ENCODE data around the gene UGDH.
"Not testable (repeated sequence)": the region's sequence is repeated elsewhere in the genome, so short reads cannot be mapped to it uniquely, and the experiment has no call there.

The UGDH gene

GRCh38 chr4:39504538-39504937, 22.7 kb downstream of the UGDH start:
- H2AK5ac ChIP-seq (ENCODE audit: low read length, severe bottlenecking) = no peak overlapping the region
- H3K14ac ChIP-seq (ENCODE audit: low read length in 2 of 2) = no peak overlapping the region
- H3K4me1 ChIP-seq (ENCODE audit: control insufficient read depth, insufficient read depth, low read depth, low read length) = peaks cover 4% of the 10 kb centered on the region
- no peak for DNase-seq
- 94% methylated on average over 2 of the region's 2 CpGs for WGBS
- H3K36me3 ChIP-seq (ENCODE audit: control insufficient read depth in 1 of 2, insufficient read depth in 2 of 2, low read depth in 1 of 2, low read length in 2 of 2) = peaks cover 38 to 86% of the 10 kb centered on the region in 2 experiments
- peaks cover 12% of the 10 kb centered on the region for H3K79me1 ChIP-seq (replicated peaks; ENCODE audit: low read length, poor library complexity, severe bottlenecking)
- H3K4me2 ChIP-seq (ENCODE audit: low read length, poor library complexity, severe bottlenecking) = no peak overlapping the region
- no peak overlapping the region for H2BK12ac ChIP-seq (ENCODE audit: low read length in 2 of 2)
- H3K9me3 ChIP-seq (ENCODE audit: control insufficient read depth, low read length) = no peaks in the 10 kb centered on the region
- H4K8ac ChIP-seq (ENCODE audit: low read length) = no peak overlapping the region
- H3K23ac ChIP-seq (ENCODE audit: low read length in 2 of 2) = no peak overlapping the region
- H3K4ac ChIP-seq (ENCODE audit: low read depth in 1 of 2, low read length in 2 of 2) = no peak overlapping the region
- no peak overlapping the region for H3K27ac ChIP-seq (ENCODE audit: low read length, poor library complexity, severe bottlenecking)
- no peak overlapping the region for H2AFZ ChIP-seq (ENCODE audit: low read depth, low read length)
- no peaks in the 10 kb centered on the region for H3K27me3 ChIP-seq (ENCODE audit: control insufficient read depth in 1 of 2, insufficient read depth in 1 of 2, low read length in 2 of 2)
- no peak overlapping the region for H3K4me3 ChIP-seq (ENCODE audit: insufficient read depth in 1 of 2, low read depth in 1 of 2, low read length in 2 of 2)
- H3K9ac ChIP-seq (ENCODE audit: low read length) = no peak overlapping the region
- H4K91ac ChIP-seq (ENCODE audit: low read length) = no peak overlapping the region
- H2BK120ac ChIP-seq (ENCODE audit: low read depth, low read length) = no peak overlapping the region
- no peak overlapping the region for H2BK15ac ChIP-seq (ENCODE audit: low read depth, poor library complexity, severe bottlenecking)
- H3K18ac ChIP-seq (ENCODE audit: low read depth in 1 of 2, low read length in 2 of 2) = no peak overlapping the region
- H2BK5ac ChIP-seq (ENCODE audit: low read depth, low read length, poor library complexity, severe bottlenecking) = no peak overlapping the region

- not testable (repeated sequence) for H2BK12ac ChIP-seq (ENCODE audit: low read length in 2 of 2); H3K18ac ChIP-seq (ENCODE audit: low read depth in 1 of 2, low read length in 2 of 2)
- WGBS = 96% methylated on average over 3 of the region's 4 CpGs
These were observed 24.6 kb downstream of the UGDH start for GRCh38 chr4:39502664-39503035.

GRCh38 chr4:39502019-39502663, 25.1 kb downstream of the UGDH start:
- H3K4ac ChIP-seq (ENCODE audit: low read depth in 1 of 2, low read length in 2 of 2) = no peak overlapping the region
- no peak overlapping the region for H2BK120ac ChIP-seq (ENCODE audit: low read depth, low read length)
- peak; percentile 22 for DNase-seq
- H4K8ac ChIP-seq (ENCODE audit: low read length) = no peak overlapping the region
- H3K79me1 ChIP-seq (replicated peaks; ENCODE audit: low read length, poor library complexity, severe bottlenecking) = peaks cover 5% of the 10 kb centered on the region
- H3K4me2 ChIP-seq (ENCODE audit: low read length, poor library complexity, severe bottlenecking) = no peak overlapping the region
- peaks cover 4% of the 10 kb centered on the region for H3K4me1 ChIP-seq (ENCODE audit: control insufficient read depth, insufficient read depth, low read depth, low read length)
- no peak overlapping the region for H2BK15ac ChIP-seq (ENCODE audit: low read depth, poor library complexity, severe bottlenecking)
- peak overlapping the region; percentile 90 for H3K9ac ChIP-seq (ENCODE audit: low read length)
- no peak overlapping the region for H2AFZ ChIP-seq (ENCODE audit: low read depth, low read length)
- H2BK12ac ChIP-seq (ENCODE audit: low read length in 2 of 2) = no peak overlapping the region
- no peak overlapping the region for H3K23ac ChIP-seq (ENCODE audit: low read length in 2 of 2)
- H3K4me3 ChIP-seq (ENCODE audit: insufficient read depth in 1 of 2, low read depth in 1 of 2, low read length in 2 of 2) = peak overlapping the region in 1 of 2 experiments; percentile 45
- H2AK5ac ChIP-seq (ENCODE audit: low read length, severe bottlenecking) = no peak overlapping the region
- peaks cover 23 to 83% of the 10 kb centered on the region in 2 experiments for H3K36me3 ChIP-seq (ENCODE audit: control insufficient read depth in 1 of 2, insufficient read depth in 2 of 2, low read depth in 1 of 2, low read length in 2 of 2)
- no peak overlapping the region for H3K18ac ChIP-seq (ENCODE audit: low read depth in 1 of 2, low read length in 2 of 2)
- peak overlapping the region; percentile 74 for H3K27ac ChIP-seq (ENCODE audit: low read length, poor library complexity, severe bottlenecking)
- H4K91ac ChIP-seq (ENCODE audit: low read length) = no peak overlapping the region
- no peak overlapping the region for H2BK5ac ChIP-seq (ENCODE audit: low read depth, low read length, poor library complexity, severe bottlenecking)
- no peaks in the 10 kb centered on the region for H3K9me3 ChIP-seq (ENCODE audit: control insufficient read depth, low read length)
- no peaks in the 10 kb centered on the region for H3K27me3 ChIP-seq (ENCODE audit: control insufficient read depth in 1 of 2, insufficient read depth in 1 of 2, low read length in 2 of 2)
- H3K14ac ChIP-seq (ENCODE audit: low read length in 2 of 2) = no peak overlapping the region

More at GRCh38 chr4:39502664-39503035, 24.6 kb downstream of the UGDH start:
- not testable (repeated sequence) for DNase-seq; H3K79me1 ChIP-seq (replicated peaks; ENCODE audit: low read length, poor library complexity, severe bottlenecking); H3K9me3 ChIP-seq (ENCODE audit: control insufficient read depth, low read length); H4K91ac ChIP-seq (ENCODE audit: low read length); H3K4me1 ChIP-seq (ENCODE audit: control insufficient read depth, insufficient read depth, low read depth, low read length); H2BK15ac ChIP-seq (ENCODE audit: low read depth, poor library complexity, severe bottlenecking); H2BK5ac ChIP-seq (ENCODE audit: low read depth, low read length, poor library complexity, severe bottlenecking); H3K14ac ChIP-seq (ENCODE audit: low read length in 2 of 2); H3K4me2 ChIP-seq (ENCODE audit: low read length, poor library complexity, severe bottlenecking); H2AFZ ChIP-seq (ENCODE audit: low read depth, low read length); H2BK120ac ChIP-seq (ENCODE audit: low read depth, low read length); H4K8ac ChIP-seq (ENCODE audit: low read length); H2AK5ac ChIP-seq (ENCODE audit: low read length, severe bottlenecking); H3K4ac ChIP-seq (ENCODE audit: low read depth in 1 of 2, low read length in 2 of 2); H3K27me3 ChIP-seq (ENCODE audit: control insufficient read depth in 1 of 2, insufficient read depth in 1 of 2, low read length in 2 of 2); H3K23ac ChIP-seq (ENCODE audit: low read length in 2 of 2)
- H3K4me3 ChIP-seq (ENCODE audit: insufficient read depth in 1 of 2, low read depth in 1 of 2, low read length in 2 of 2) = peak overlapping the region in 1 of 2 experiments; percentile 19
- peak overlapping the region; percentile 90 for H3K9ac ChIP-seq (ENCODE audit: low read length)
- H3K36me3 ChIP-seq (ENCODE audit: control insufficient read depth in 1 of 2, insufficient read depth in 2 of 2, low read depth in 1 of 2, low read length in 2 of 2) = peaks cover 28 to 86% of the 10 kb centered on the region in 2 experiments
- peak overlapping the region; percentile 74 for H3K27ac ChIP-seq (ENCODE audit: low read length, poor library complexity, severe bottlenecking)

GRCh38 chr4:39498727-39499020, 28.6 kb downstream of the UGDH start:
- no peak overlapping the region for H2AFZ ChIP-seq (ENCODE audit: low read depth, low read length)

More at GRCh38 chr4:39498727-39499020, 28.6 kb downstream of the UGDH start:
- H4K91ac ChIP-seq (ENCODE audit: low read length) = no peak overlapping the region
- H3K4me1 ChIP-seq (ENCODE audit: control insufficient read depth, insufficient read depth, low read depth, low read length) = peaks cover 1% of the 10 kb centered on the region
- no peak overlapping the region for H2BK15ac ChIP-seq (ENCODE audit: low read depth, poor library complexity, severe bottlenecking)
- DNase-seq = no peak
- H3K14ac ChIP-seq (ENCODE audit: low read length in 2 of 2) = no peak overlapping the region
- H2BK12ac ChIP-seq (ENCODE audit: low read length in 2 of 2) = no peak overlapping the region
- no peaks in the 10 kb centered on the region for H3K9me3 ChIP-seq (ENCODE audit: control insufficient read depth, low read length)
- peaks cover 1% of the 10 kb centered on the region for H3K79me1 ChIP-seq (replicated peaks; ENCODE audit: low read length, poor library complexity, severe bottlenecking)
- no peak overlapping the region for H2AK5ac ChIP-seq (ENCODE audit: low read length, severe bottlenecking)
- H3K4me2 ChIP-seq (ENCODE audit: low read length, poor library complexity, severe bottlenecking) = no peak overlapping the region
- H3K9ac ChIP-seq (ENCODE audit: low read length) = no peak overlapping the region
- no peak overlapping the region for H3K23ac ChIP-seq (ENCODE audit: low read length in 2 of 2)
- no peak overlapping the region for H3K27ac ChIP-seq (ENCODE audit: low read length, poor library complexity, severe bottlenecking)
- no peak overlapping the region for H2BK5ac ChIP-seq (ENCODE audit: low read depth, low read length, poor library complexity, severe bottlenecking)
- H3K18ac ChIP-seq (ENCODE audit: low read depth in 1 of 2, low read length in 2 of 2) = no peak overlapping the region
- no peak overlapping the region for H3K4ac ChIP-seq (ENCODE audit: low read depth in 1 of 2, low read length in 2 of 2)
- no peak overlapping the region for H2BK120ac ChIP-seq (ENCODE audit: low read depth, low read length)
- H3K36me3 ChIP-seq (ENCODE audit: control insufficient read depth in 1 of 2, insufficient read depth in 2 of 2, low read depth in 1 of 2, low read length in 2 of 2) = peaks cover 16 to 54% of the 10 kb centered on the region in 2 experiments
- H3K4me3 ChIP-seq (ENCODE audit: insufficient read depth in 1 of 2, low read depth in 1 of 2, low read length in 2 of 2) = no peak overlapping the region
- no peak overlapping the region for H4K8ac ChIP-seq (ENCODE audit: low read length)
- H3K27me3 ChIP-seq (ENCODE audit: control insufficient read depth in 1 of 2, insufficient read depth in 1 of 2, low read length in 2 of 2) = no peaks in the 10 kb centered on the region

Measured in mesenchymal stem cell (in vitro differentiated cells and primary cell).